GM19438 (cell line): Measurements from ENCODE around the gene BTBD2.
"Not testable (repeated sequence)": the region's sequence is repeated elsewhere in the genome, so short reads cannot be mapped to it uniquely, and the experiment has no call there.

Source experiments
- ATAC-seq: cut with Tn5 transposase; IDR thresholded peaks from one replicate; pipeline ENCODE4 v1.9.1; 2021; ENCODE audit warnings: low read depth; ENCODE audit not compliant: unreplicated experiment

BTBD2 gene

DNA sequence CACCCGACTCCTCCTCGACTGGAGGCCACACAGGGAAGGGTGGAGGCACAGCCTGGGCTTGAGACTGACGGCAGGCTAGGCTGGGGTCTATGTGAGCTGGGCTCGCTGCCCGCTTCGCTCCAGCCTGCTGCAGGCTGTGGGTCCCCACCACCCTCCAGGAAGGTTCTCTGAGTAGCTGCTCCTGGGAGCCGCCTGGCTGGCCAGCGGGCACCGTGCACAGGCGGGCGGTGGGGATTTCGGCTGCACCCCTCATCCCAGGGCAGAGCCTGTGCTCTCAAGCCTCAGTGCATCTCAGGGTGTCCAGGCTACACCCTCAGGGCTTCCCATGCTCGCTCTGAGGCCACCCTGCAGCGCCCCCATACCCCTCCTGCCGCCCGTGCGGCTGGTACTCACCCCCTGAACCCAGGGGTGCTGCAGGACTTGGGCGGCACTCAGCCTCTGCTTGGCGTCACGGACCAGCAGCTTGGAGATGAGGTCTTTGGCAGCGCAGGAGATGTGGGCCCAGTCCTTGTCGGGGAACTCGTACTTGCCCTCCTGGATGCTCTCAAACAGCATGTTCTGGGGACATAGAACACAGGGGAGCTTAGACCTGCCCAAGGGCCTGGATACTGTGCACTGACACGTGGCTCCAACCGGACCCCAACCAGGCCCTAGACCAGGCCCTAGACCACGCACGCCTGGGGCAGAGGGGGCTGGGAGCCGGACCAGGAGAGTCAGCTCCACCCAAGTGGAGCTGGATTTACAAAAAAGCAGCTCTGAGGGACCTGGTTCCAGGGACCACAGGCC lies 25.3 kb upstream of the BTBD2 start:
- ATAC-seq: no peak

DNA sequence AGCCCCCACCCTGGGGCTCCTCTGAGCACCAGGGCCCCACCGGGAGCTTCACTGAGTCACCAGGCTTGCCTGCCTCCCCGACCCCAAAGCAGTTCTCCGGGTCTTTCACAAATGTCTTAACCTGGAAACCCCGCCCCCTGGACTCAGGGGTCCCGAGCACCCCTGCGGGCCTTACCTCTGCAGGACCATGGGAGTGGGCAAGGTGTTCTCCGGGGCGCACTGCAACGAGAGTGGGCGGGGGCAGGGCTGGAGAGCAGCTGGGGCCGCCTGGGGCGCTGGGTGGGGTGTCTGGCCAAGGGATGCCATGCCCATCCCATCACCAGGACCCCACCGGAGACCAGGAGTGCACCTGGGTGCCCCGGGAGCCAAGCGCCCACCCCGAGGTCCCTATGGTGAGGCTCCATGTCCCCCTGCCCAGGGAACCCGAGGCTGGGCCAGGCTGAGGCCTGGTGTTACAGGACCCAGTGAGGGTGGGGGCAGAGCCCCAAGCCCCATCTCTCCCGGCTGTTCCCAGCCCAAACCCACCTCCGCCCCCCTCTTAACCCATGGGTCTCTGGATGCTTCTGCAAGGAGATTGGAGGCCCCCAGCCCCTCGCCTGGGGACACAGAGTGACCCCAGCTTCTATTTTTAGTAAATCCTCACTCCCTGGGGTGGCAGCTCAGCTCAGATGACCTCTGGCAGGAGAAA lies 24.6 kb upstream of the BTBD2 start:
- no peak for ATAC-seq

GRCh38 chr19:2039089-2039958 lies 23.8 kb upstream of the BTBD2 start:
- ATAC-seq: no peak

GRCh38 chr19:2038284-2039088 lies 23.0 kb upstream of the BTBD2 start:
- ATAC-seq: no peak

- ATAC-seq: no peak
Observed at GRCh38 chr19:2037651-2038255, 22.2 kb upstream of the BTBD2 start.

DNA sequence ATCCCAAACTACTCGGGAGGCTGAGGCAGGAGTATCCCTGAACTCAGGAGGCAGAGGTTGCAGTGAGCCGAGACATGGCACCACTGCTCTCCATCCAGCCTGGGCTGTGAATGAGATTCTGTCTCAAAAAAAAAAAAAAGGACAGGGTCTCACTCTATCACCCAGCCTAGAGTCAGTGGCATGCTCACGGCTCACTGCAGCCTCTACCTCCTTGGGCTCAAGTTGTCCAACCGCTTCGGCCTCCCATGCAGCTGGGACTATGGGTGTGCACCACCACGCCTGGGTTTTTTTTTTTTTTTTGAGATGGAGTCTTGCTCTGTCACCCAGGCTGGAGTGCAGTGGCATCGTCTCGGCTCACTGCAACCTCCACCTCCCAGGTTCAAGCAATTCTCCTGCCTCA lies 20.9 kb upstream of the BTBD2 start:
- ATAC-seq: no peak

DNA sequence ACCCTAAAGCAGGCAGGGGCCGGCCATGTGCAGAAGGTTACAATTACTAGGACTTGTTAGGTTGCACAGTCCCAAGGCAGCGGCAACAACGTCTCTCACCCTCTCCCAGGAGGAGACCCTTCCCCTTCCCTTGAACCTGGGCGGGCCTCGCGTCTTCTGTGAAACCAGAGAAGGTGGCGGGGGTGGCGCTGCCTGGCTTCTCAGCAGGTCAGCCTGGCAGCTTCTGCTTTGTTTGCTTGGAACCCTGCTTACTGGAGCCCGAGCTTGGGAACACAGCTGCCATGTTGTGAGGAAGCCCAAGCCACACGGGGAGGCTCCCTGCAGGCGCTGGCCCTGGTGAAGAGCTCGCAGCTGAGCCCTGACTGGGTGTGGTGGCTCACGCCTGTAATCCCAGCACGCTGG lies 20.1 kb upstream of the BTBD2 start:
- ATAC-seq: no peak

GRCh38 chr19:2034729-2035589 lies 19.4 kb upstream of the BTBD2 start:
- no peak for ATAC-seq

- ATAC-seq: not testable (repeated sequence)
Observed at GRCh38 chr19:2034253-2034652, 18.7 kb upstream of the BTBD2 start.

DNA sequence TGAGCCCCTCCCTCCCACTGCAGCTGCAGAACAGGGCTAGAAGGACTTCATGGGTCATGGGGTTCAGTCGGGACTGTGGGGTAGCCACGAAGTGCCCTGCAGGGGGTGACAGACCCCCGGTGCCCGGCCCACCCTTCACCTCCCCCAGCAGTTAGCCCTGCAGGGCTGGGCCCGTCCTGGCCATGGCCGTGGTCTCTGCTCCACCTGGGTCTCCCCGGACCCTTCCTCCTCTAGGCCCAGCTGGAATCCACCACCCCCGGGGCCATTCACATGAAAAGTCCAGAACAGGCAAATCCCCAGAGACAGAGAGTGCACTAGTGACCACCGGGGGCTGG lies 18.3 kb upstream of the BTBD2 start:
- no peak for ATAC-seq

- ATAC-seq: no peak
Observed at GRCh38 chr19:2033115-2033824, 17.8 kb upstream of the BTBD2 start.

- no peak for ATAC-seq
Observed at GRCh38 chr19:2032296-2032941, 16.9 kb upstream of the BTBD2 start.

DNA sequence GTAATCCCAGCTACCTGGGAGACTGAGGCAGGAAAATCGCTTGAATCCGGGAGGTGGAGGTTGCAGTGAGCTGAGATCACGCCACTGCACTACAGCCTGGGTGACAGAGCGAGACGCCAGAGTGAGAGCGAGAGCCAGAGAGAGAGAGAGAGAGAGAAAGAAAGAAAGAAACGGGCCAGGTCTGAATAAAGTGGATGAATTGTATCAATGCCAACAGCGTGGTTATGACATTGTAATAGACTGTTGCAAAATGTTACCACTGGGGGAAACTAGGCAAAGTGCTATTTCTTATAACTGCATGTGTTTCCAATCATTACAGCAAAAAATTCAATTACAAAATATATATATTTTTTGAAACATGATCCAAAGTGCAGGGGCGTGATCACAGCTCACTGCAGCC lies 11.8 kb upstream of the BTBD2 start:
- ATAC-seq: no peak

GRCh38 chr19:2026770-2027169 lies 11.3 kb upstream of the BTBD2 start:
- ATAC-seq: no peak

DNA sequence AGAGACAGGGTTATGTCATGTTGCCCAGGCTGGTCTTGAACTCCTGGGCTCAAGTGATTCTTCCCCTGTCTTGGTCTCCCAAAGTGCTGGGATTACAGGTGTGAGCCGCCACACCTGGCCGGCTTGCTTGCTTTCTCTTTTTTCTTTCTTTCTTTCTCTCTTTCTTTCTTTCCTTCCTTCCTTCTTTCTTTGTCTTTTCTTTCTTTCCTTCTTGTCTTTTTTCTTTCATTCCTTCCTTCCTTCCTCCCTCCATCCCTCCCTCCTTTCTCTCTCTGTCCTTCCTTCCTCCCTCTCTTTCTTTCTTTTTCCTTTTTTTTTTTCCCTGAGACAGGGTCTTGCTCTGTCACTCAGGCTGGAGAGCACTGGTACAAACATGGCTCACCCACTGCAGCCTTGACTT lies 6.8 kb upstream of the BTBD2 start:
- ATAC-seq: no peak

DNA sequence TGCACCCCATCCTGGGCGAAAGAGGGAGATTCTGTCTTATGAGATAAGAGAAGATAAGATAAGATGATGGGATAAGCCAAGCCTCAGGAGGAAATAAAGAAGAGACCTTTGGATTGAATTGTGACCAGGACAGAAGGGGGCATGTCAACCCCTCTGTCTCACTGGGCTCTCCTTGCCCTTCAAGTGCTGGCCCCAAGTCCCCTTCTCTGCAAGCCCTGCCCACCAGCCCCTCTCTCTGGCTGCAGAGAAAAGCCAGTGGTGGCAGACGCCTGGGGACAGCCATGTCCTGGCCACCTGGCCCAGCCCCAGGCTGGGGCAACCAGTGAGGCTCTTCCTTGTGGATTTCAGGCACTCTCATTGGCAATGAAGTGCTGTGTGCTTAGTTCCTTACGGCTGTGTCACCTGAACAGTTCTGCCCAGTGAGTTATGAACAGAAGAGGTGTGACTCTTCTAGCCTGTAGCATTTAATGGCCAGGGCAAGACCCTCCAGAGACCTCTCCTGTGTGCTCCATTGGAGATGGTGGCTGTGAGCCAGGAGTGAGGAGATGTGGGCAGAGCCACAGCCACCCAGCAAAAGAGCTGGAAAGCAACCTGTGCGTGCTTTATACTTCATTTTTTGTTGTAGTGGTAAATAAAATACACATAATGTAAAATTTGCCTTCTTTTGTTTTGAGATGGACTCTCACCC lies 6.1 kb upstream of the BTBD2 start:
- ATAC-seq: no peak

DNA sequence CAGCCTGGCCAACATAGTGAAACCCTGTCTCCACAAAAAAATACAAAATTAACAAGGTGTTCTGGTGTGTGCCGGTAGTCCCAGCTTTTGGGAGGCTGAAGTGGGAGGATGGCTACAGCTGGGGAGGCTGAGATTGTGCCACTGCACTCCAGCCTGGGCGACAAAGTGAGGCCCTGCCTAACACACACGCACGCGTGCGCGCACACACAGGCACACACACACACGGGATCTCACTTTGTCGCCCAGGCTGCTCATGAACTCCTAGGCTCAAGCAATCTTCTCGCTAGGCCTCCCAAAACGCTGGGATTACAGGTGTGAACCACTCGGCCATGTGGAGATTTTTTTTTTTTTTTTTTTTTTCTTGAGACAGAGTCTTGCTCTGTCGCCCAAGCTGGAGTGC lies 3.2 kb upstream of the BTBD2 start:
- ATAC-seq: no peak
